ENCODE measurements around the gene ADAMTS19. TPM values are rescaled to one million over a fixed set of nuclear protein-coding genes. Genes with fewer than 3 reads are reported as not detected.
"Not testable (repeated sequence)": the region's sequence is repeated elsewhere in the genome, so short reads cannot be mapped to it uniquely, and the experiment has no call there.

ADAMTS19 gene
- total RNA-seq, 1 donor from 2014 or later: 33.7 TPM

DNA sequence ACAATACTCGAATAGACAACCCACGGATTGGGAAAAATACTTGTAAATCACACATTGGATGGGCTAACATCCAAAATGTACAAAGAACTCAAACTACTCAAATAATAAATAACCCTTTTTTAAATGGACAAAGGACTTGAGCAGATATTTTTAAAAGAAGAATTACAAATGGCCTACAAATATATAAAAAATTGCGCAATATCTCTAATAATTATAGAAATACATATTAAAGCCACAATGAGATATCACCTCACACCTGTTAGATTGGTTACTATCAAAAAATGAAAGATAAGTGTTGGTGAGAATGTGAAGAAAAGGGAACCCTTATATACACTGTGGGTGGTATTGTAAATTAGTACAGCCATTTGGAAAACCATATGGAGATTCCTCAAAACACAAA, 40.8 kb upstream of the ADAMTS19 start:
- no peaks in the 10 kb centered on the region for H3K27me3 Mint-ChIP-seq
- peaks cover 3% of the 10 kb centered on the region for H3K4me1 Mint-ChIP-seq (ENCODE audit: low read depth)
- H3K4me3 Mint-ChIP-seq (ENCODE audit: low read depth): no peak overlapping the region
- H3K9me3 Mint-ChIP-seq (ENCODE audit: low read depth): peaks cover 18% of the 10 kb centered on the region
- DNase-seq (ENCODE audit: low spot score, unreplicated experiment): no peak
- H3K27ac Mint-ChIP-seq: no peak overlapping the region
- TF ChIP-seq, protein P1, sequence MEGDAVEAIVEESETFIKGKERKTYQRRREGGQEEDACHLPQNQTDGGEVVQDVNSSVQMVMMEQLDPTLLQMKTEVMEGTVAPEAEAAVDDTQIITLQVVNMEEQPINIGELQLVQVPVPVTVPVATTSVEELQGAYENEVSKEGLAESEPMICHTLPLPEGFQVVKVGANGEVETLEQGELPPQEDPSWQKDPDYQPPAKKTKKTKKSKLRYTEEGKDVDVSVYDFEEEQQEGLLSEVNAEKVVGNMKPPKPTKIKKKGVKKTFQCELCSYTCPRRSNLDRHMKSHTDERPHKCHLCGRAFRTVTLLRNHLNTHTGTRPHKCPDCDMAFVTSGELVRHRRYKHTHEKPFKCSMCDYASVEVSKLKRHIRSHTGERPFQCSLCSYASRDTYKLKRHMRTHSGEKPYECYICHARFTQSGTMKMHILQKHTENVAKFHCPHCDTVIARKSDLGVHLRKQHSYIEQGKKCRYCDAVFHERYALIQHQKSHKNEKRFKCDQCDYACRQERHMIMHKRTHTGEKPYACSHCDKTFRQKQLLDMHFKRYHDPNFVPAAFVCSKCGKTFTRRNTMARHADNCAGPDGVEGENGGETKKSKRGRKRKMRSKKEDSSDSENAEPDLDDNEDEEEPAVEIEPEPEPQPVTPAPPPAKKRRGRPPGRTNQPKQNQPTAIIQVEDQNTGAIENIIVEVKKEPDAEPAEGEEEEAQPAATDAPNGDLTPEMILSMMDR (IDR thresholded peaks at IDR 0.05; ENCODE audit: unreplicated experiment): no peak
- H3K36me3 Mint-ChIP-seq (ENCODE audit: insufficient read depth): no peaks in the 10 kb centered on the region

DNA sequence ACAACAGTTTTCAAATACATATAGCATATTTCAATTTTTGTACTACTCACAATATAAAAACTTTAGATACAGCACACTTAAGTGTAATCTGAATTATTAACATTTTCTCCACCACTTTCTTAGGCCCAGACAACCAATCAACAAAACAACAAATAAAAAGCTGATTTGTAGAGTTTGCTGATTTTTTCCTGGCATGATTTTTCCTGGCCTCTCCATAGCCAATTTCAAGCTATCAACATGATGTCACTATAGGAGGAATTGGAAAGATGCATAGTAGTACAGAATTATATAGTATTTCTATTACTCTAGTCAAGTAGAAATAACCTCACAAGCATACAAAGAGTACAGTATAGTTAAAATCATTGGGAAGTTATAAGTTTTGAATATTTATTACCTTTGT, 35.1 kb upstream of the ADAMTS19 start:
- no peak for DNase-seq (ENCODE audit: low spot score, unreplicated experiment)
- H3K27me3 Mint-ChIP-seq: no peaks in the 10 kb centered on the region
- peaks cover 4% of the 10 kb centered on the region for H3K4me1 Mint-ChIP-seq (ENCODE audit: low read depth)
- TF ChIP-seq, protein P1 (IDR thresholded peaks at IDR 0.05; ENCODE audit: unreplicated experiment): no peak
- H3K36me3 Mint-ChIP-seq (ENCODE audit: insufficient read depth): no peaks in the 10 kb centered on the region
- H3K4me3 Mint-ChIP-seq (ENCODE audit: low read depth): no peak overlapping the region
- peaks cover 3% of the 10 kb centered on the region for H3K9me3 Mint-ChIP-seq (ENCODE audit: low read depth)
- no peak overlapping the region for H3K27ac Mint-ChIP-seq

DNA sequence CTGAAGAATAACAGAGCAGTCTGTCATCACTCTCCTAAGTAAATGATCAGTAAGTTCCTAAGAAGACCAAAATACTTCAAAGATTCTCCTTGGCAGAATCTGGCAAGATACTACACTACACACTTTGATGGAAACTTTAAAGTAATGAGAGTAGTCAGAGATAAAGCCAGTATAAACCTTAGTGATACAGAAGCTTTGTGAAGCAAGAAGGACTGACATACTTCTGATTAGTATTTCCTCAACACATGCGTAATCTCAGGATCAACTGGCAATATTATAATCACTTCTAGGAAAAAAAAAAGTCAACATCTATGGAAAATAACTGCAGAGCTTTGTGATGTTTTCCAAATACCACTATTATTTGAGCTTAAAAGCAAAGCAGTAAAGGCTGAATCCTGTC, 34.0 kb upstream of the ADAMTS19 start:
- Mint-ChIP-seq H3K9me3 (ENCODE audit: low read depth) (peaks cover 3% of the 10 kb centered on the region), H3K36me3 (ENCODE audit: insufficient read depth) (no peaks in the 10 kb centered on the region)

DNA sequence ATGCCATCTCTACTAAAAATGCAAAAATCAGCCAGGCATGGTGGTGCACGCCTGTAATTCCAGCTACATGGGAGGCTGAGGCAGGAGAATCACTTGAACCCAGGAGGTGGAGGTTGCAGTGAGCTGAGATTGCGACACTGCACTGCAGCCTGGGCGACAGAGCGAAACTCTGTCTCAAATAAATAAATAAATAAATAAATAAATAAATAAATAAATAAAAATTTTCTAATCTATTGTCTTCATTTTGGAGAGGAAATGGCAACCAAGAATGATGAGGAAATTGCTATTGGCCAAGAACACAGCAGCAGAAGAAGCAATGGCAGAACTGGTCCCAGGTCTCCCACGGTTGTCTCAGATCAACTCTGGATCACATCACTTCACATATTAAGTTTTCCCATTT, 31.5 kb upstream of the ADAMTS19 start:
- not testable (repeated sequence) for H3K4me3 Mint-ChIP-seq (ENCODE audit: low read depth); H3K36me3 Mint-ChIP-seq (ENCODE audit: insufficient read depth); DNase-seq (ENCODE audit: low spot score, unreplicated experiment); H3K9me3 Mint-ChIP-seq (ENCODE audit: low read depth); H3K27me3 Mint-ChIP-seq; H3K27ac Mint-ChIP-seq
- peaks cover 14% of the 10 kb centered on the region for H3K4me1 Mint-ChIP-seq (ENCODE audit: low read depth)

More for the DNA sequence above, 34.0 kb upstream of the ADAMTS19 start:
- TF ChIP-seq, protein P1 (IDR thresholded peaks at IDR 0.05; ENCODE audit: unreplicated experiment): no peak
- Mint-ChIP-seq H3K4me3 (ENCODE audit: low read depth) (no peak overlapping the region), H3K27me3 (no peaks in the 10 kb centered on the region), H3K4me1 (ENCODE audit: low read depth) (peaks cover 5% of the 10 kb centered on the region), H3K27ac (no peak overlapping the region)
- no peak for DNase-seq (ENCODE audit: low spot score, unreplicated experiment)

DNA sequence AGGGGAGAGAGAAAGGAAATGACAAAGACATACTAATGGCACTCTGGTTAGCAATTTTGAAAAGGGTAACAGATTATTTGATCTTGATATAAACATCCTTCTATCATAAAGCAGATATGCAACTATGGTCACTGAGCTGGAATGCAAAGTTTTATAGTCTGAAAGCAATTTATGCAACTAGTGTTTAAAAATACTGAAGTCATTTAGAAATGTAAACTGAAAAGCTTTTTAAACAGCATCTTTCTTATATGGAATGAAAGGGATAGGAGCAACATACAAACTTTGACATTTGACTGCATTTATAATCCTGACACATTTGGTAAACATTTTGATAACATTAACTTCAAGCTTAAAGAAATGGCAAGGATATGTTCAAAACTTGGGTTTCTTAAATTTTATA, 28.7 kb upstream of the ADAMTS19 start:
- Mint-ChIP-seq H3K4me1 (ENCODE audit: low read depth) (peaks cover 14% of the 10 kb centered on the region), H3K27ac (no peak overlapping the region), H3K27me3 (no peaks in the 10 kb centered on the region), H3K36me3 (ENCODE audit: insufficient read depth) (no peaks in the 10 kb centered on the region), H3K9me3 (ENCODE audit: low read depth) (peaks cover 3% of the 10 kb centered on the region), H3K4me3 (ENCODE audit: low read depth) (no peak overlapping the region)
- DNase-seq (ENCODE audit: low spot score, unreplicated experiment): no peak
- TF ChIP-seq, protein P1 (IDR thresholded peaks at IDR 0.05; ENCODE audit: unreplicated experiment): no peak

DNA sequence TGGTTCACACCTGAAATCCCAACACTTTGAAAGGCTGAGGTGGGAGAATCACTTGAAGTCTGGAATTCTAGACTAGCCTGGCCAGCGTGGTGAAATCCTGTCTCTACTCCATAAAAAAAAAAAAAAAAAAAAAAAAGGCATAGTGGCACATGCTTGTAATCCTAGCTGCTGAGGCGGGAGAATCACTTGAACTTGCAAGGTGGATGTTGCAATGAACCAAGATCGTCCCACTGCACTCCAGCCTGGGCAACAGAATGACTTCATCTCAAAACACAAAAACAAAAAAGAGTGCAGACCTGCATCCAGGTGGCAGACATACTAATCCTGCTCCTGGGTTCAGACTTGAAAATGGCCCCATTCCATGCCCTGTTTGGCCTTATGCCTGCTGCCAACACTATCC, 21.8 kb upstream of the ADAMTS19 start:
- no peaks in the 10 kb centered on the region for H3K36me3 Mint-ChIP-seq (ENCODE audit: insufficient read depth)
- H3K4me1 Mint-ChIP-seq (ENCODE audit: low read depth): no peaks in the 10 kb centered on the region
- H3K4me3 Mint-ChIP-seq (ENCODE audit: low read depth): no peak overlapping the region
- H3K9me3 Mint-ChIP-seq (ENCODE audit: low read depth): no peaks in the 10 kb centered on the region
- TF ChIP-seq, protein P1 (IDR thresholded peaks at IDR 0.05; ENCODE audit: unreplicated experiment): no peak
- H3K27ac Mint-ChIP-seq: no peak overlapping the region
- no peaks in the 10 kb centered on the region for H3K27me3 Mint-ChIP-seq
- DNase-seq (ENCODE audit: low spot score, unreplicated experiment): no peak

Measured in progenitor cell of endocrine pancreas (in vitro differentiated cells).